T-helper 9 cell (primary cell): ENCODE measurements around the gene RGS16.

Experiments
- DNase-seq: peaks from one replicate; pipeline ENCODE4 v3.0.0-alpha.2; 2020

The RGS16 gene

GRCh38 chr1:182629499-182630096 is 25.4 kb upstream of the RGS16 start:
- peak; percentile 37 for DNase-seq

- no peak for DNase-seq
Measured at GRCh38 chr1:182629080-182629479, 24.9 kb upstream of the RGS16 start.

GRCh38 chr1:182628657-182629056 is 24.5 kb upstream of the RGS16 start:
- no peak for DNase-seq

GRCh38 chr1:182627622-182628021 is 23.4 kb upstream of the RGS16 start:
- no peak for DNase-seq

- DNase-seq: no peak
Measured at GRCh38 chr1:182626527-182626926, 22.3 kb upstream of the RGS16 start.

- DNase-seq: no peak
Measured at GRCh38 chr1:182625719-182626504, 21.7 kb upstream of the RGS16 start.

- no peak for DNase-seq
Measured at GRCh38 chr1:182625024-182625423, 20.8 kb upstream of the RGS16 start.

- DNase-seq: no peak
Measured at GRCh38 chr1:182624577-182624976, 20.4 kb upstream of the RGS16 start.

GRCh38 chr1:182622901-182623528 is 18.8 kb upstream of the RGS16 start:
- no peak for DNase-seq

GRCh38 chr1:182621906-182622305 is 17.7 kb upstream of the RGS16 start:
- no peak for DNase-seq

GRCh38 chr1:182620924-182621585 is 16.9 kb upstream of the RGS16 start:
- DNase-seq: no peak

- DNase-seq: no peak
Measured at GRCh38 chr1:182617734-182618351, 13.7 kb upstream of the RGS16 start.

- no peak for DNase-seq
Measured at GRCh38 chr1:182617014-182617429, 12.8 kb upstream of the RGS16 start.

- peak; percentile 86 for DNase-seq
Measured at GRCh38 chr1:182616130-182617013, 12.2 kb upstream of the RGS16 start.

GRCh38 chr1:182615468-182616129 is 11.4 kb upstream of the RGS16 start:
- peak; percentile 41 for DNase-seq

- peak; percentile 29 for DNase-seq
Measured at GRCh38 chr1:182614796-182615454, 10.7 kb upstream of the RGS16 start.

- DNase-seq: no peak
Measured at GRCh38 chr1:182611787-182612186, 7.6 kb upstream of the RGS16 start.

GRCh38 chr1:182611326-182611725 is 7.1 kb upstream of the RGS16 start:
- no peak for DNase-seq

- DNase-seq: no peak
Measured at GRCh38 chr1:182610606-182611194, 6.5 kb upstream of the RGS16 start.

GRCh38 chr1:182608845-182609610 is 4.8 kb upstream of the RGS16 start:
- DNase-seq: no peak
